ENCODE data around the gene GARRE1.

- TF ChIP-seq CTCF (conservative IDR thresholded peaks at IDR 0.05; ENCODE audit: low read depth in 2 of 2) (no peak), EZH2phosphoT487 (IDR thresholded peaks at IDR 0.05; ENCODE audit: unreplicated experiment) (no peak), EZH2 (IDR thresholded peaks at IDR 0.05; ENCODE audit: low read depth, unreplicated experiment) (no peak), NANOG (IDR thresholded peaks at IDR 0.05; ENCODE audit: borderline replicate concordance) (no peak), ZNF114 (CRISPR knock-in tag; IDR thresholded peaks at IDR 0.05) (no peak), POLR2AphosphoS5 (IDR thresholded peaks at IDR 0.05; ENCODE audit: low read depth) (no peak), ZNF331 (CRISPR knock-in tag; IDR thresholded peaks at IDR 0.05; ENCODE audit: low read depth) (no peak), CREB1 (CRISPR knock-in tag; IDR thresholded peaks at IDR 0.05; ENCODE audit: low read depth) (no peak), JUNB (IDR thresholded peaks at IDR 0.05; ENCODE audit: unreplicated experiment) (no peak)
- TF ChIP-seq, protein P1, sequence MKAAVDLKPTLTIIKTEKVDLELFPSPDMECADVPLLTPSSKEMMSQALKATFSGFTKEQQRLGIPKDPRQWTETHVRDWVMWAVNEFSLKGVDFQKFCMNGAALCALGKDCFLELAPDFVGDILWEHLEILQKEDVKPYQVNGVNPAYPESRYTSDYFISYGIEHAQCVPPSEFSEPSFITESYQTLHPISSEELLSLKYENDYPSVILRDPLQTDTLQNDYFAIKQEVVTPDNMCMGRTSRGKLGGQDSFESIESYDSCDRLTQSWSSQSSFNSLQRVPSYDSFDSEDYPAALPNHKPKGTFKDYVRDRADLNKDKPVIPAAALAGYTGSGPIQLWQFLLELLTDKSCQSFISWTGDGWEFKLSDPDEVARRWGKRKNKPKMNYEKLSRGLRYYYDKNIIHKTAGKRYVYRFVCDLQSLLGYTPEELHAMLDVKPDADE (IDR thresholded peaks at IDR 0.05), result no peak
- TF ChIP-seq, protein P2, sequence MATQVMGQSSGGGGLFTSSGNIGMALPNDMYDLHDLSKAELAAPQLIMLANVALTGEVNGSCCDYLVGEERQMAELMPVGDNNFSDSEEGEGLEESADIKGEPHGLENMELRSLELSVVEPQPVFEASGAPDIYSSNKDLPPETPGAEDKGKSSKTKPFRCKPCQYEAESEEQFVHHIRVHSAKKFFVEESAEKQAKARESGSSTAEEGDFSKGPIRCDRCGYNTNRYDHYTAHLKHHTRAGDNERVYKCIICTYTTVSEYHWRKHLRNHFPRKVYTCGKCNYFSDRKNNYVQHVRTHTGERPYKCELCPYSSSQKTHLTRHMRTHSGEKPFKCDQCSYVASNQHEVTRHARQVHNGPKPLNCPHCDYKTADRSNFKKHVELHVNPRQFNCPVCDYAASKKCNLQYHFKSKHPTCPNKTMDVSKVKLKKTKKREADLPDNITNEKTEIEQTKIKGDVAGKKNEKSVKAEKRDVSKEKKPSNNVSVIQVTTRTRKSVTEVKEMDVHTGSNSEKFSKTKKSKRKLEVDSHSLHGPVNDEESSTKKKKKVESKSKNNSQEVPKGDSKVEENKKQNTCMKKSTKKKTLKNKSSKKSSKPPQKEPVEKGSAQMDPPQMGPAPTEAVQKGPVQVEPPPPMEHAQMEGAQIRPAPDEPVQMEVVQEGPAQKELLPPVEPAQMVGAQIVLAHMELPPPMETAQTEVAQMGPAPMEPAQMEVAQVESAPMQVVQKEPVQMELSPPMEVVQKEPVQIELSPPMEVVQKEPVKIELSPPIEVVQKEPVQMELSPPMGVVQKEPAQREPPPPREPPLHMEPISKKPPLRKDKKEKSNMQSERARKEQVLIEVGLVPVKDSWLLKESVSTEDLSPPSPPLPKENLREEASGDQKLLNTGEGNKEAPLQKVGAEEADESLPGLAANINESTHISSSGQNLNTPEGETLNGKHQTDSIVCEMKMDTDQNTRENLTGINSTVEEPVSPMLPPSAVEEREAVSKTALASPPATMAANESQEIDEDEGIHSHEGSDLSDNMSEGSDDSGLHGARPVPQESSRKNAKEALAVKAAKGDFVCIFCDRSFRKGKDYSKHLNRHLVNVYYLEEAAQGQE (IDR thresholded peaks at IDR 0.05; ENCODE audit: unreplicated experiment), result no peak
These were observed 15.7 kb downstream of the GARRE1 start for GRCh38 chr19:34269968-34270621.

All from GM23338 (cell line).